K562 (cell line): ENCODE data around the gene FIBP. TPM values are rescaled to one million over a fixed set of nuclear protein-coding genes. Genes with fewer than 3 reads are reported as not detected.
A peak's percentile ranks its signal among the peaks of the same experiment; 100 is the strongest.

Experiments
- CC2D1A ChIP-seq: fragments of 450-650 bp; IDR thresholded peaks from 2 replicates; pipeline ENCODE4 v1.6.1; 2017; ENCODE audit warnings: mild to moderate bottlenecking
- HMG20B ChIP-seq: fragments of 250-450 bp; sonication (Bioruptor Pico); IDR thresholded peaks from 2 replicates; pipeline ENCODE4 v1.5.0; 2021; ENCODE audit warnings: mild to moderate bottlenecking
- YBX1 ChIP-seq: fragments of 450-650 bp; IDR thresholded peaks from 2 replicates; pipeline ENCODE4 v1.7.1; 2016; ENCODE audit warnings: mild to moderate bottlenecking
- ZNF589 ChIP-seq: fragments of 200-800 bp; sonication (Bioruptor generic); IDR thresholded peaks from 2 replicates; pipeline ENCODE4 v1.6.1; 2016; ENCODE audit warnings: low read depth, missing genetic modification characterization, missing compliant biosample characterization
- polyA plus RNA-seq, 8 experiments: library from polyadenylated mRNA; depleted of rRNA in 4 of 8; stranded (reverse) in 5 of 8; unstranded in 3 of 8; fragments of >200 nt; fragmentation: Nextera tagmentation in 2 of 8; fragmentation: Illumina TruSeq in 1 of 8; extraction: Ambion mirVana in 2 of 8; extraction: Trizol in 1 of 8; gene quantifications; 2 replicates each; pipeline versions ENCODE4 v1.2.1 to v1.2.3, GENCODE V29; 2011 to 2014; ENCODE audit warnings: inconsistent platforms in 1 of 8, missing spikeins in 1 of 8
- total RNA-seq, 7 experiments: library from RNA; depleted of rRNA in 6 of 7; stranded (reverse); fragments of >200 nt in 6 of 7; fragmentation: Illumina TruSeq in 2 of 7; extraction: Trizol in 2 of 7; gene quantifications; 2 replicates each; pipeline versions ENCODE4 v1.2.1 to v1.2.3, GENCODE V29; 2011 to 2021; ENCODE audit warnings: low replicate concordance in 1 of 7
- TF ChIP-seq, protein P1 (sequence below), 2 experiments: fragments of 250-450 bp in 1 of 2; fragments of 450-650 bp in 1 of 2; sonication (Bioruptor Pico) in 1 of 2; IDR thresholded peaks; 2 replicates each; pipeline versions ENCODE4 v1.6.1 to v1.8.0; 2016 to 2021; ENCODE audit warnings: mild to moderate bottlenecking in 2 of 2, moderate library complexity in 2 of 2, missing compliant biosample characterization in 1 of 2, missing genetic modification characterization in 1 of 2
- TF ChIP-seq, protein P2 (sequence below): fragments of 250-450 bp; sonication (Bioruptor Pico); IDR thresholded peaks from 2 replicates; pipeline ENCODE4 v1.5.0; 2020; ENCODE audit warnings: mild to moderate bottlenecking, borderline replicate concordance
- TF ChIP-seq, protein P3 (sequence below): sonication (generic); formaldehyde crosslinking; IDR thresholded peaks from 2 replicates; pipeline ENCODE4 v1.8.1; 2023; ENCODE audit warnings: mild to moderate bottlenecking, missing genetic modification reagents
- TF ChIP-seq, protein P4 (sequence below): conservative IDR thresholded peaks from 2 replicates; pipeline ENCODE4 v1.6.1; 2011; ENCODE audit warnings: low read depth, mild to moderate bottlenecking, low read length; ENCODE audit not compliant: control insufficient read depth
- TF ChIP-seq, protein P5 (sequence below), 2 experiments: fragments of 450-650 bp in 1 of 2; sonication (generic) in 1 of 2; formaldehyde crosslinking in 1 of 2; IDR thresholded peaks in 1 of 2; conservative IDR thresholded peaks in 1 of 2; 2 replicates each; pipeline versions ENCODE4 v1.6.1 to v1.8.1; 2016 to 2023; ENCODE audit warnings: mild to moderate bottlenecking in 2 of 2, moderate library complexity in 2 of 2, inconsistent platforms in 1 of 2, missing genetic modification reagents in 1 of 2
- TF ChIP-seq, protein P6 (sequence below): fragments of 250-450 bp; sonication (Bioruptor Pico); IDR thresholded peaks from 2 replicates; pipeline ENCODE4 v1.8.0; 2021; ENCODE audit warnings: mild to moderate bottlenecking, moderate library complexity

The FIBP gene
- total and polyA plus RNA-seq, 9 of the 15 experiments (the other 6 are each of a cell fraction or from before 2014, with no cell fraction given), result 41.2 to 79.2 (median 48.6) TPM

DNA sequence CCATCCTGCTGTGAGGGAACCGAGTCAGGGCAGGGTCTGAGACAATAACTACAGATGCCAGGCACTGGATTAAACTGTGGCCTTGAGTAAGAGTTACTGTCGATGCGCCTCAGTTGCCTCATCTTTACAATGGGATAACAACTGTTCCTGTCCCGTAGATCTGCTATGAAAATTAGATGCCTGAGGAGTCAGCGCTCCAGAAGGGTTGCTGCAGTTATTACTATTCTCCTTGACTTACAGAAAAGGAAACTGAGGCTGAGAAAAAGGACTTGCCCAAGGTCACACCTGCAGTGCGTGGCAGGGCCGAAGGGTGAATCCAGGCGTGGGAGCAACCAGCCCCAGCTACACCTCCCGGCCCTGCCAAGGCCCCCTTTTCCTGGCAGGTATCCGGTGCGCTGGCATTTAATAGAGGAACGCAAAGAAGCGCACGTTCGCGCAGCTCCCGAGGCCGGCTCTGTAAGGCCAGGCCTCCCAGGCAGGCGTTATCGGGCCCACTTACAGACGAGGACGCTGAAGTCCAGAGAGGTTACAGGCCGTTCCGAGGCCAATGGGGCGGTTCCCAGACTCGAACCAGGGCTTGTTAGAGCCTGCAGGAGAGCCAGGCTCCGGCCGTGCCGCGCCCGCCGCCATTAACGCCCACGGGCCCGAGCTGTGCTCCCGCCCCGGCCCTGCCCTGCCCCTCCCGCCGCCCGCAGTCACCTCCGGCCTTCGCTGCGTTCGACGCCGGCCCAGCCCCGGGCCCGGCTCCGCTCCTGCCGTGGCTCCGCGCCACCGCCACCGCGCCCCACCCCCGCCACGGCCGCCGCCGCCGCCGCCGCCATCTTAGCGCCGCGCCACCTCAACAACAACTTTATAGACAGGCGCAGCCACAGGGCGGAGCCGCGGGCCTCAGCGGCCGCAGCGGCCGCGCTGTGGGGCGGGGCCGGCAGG lies 30.2 kb upstream of the FIBP start, which contains the start of gene C11orf68 (continued):
- TF ChIP-seq, protein P1, sequence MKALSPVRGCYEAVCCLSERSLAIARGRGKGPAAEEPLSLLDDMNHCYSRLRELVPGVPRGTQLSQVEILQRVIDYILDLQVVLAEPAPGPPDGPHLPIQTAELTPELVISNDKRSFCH (CRISPR knock-in tag; IDR thresholded peaks at IDR 0.05), result no peak
- TF ChIP-seq, protein P1 (tag; IDR thresholded peaks at IDR 0.05), result 0 out of 2 replicates have a peak, but pooled peaks have one; percentile 40
- TF ChIP-seq YBX1, result no peak
- no peak for TF ChIP-seq CC2D1A
- TF ChIP-seq, protein P2, sequence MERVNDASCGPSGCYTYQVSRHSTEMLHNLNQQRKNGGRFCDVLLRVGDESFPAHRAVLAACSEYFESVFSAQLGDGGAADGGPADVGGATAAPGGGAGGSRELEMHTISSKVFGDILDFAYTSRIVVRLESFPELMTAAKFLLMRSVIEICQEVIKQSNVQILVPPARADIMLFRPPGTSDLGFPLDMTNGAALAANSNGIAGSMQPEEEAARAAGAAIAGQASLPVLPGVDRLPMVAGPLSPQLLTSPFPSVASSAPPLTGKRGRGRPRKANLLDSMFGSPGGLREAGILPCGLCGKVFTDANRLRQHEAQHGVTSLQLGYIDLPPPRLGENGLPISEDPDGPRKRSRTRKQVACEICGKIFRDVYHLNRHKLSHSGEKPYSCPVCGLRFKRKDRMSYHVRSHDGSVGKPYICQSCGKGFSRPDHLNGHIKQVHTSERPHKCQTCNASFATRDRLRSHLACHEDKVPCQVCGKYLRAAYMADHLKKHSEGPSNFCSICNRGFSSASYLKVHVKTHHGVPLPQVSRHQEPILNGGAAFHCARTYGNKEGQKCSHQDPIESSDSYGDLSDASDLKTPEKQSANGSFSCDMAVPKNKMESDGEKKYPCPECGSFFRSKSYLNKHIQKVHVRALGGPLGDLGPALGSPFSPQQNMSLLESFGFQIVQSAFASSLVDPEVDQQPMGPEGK (CRISPR knock-in tag), result no peak
- TF ChIP-seq, protein P3, sequence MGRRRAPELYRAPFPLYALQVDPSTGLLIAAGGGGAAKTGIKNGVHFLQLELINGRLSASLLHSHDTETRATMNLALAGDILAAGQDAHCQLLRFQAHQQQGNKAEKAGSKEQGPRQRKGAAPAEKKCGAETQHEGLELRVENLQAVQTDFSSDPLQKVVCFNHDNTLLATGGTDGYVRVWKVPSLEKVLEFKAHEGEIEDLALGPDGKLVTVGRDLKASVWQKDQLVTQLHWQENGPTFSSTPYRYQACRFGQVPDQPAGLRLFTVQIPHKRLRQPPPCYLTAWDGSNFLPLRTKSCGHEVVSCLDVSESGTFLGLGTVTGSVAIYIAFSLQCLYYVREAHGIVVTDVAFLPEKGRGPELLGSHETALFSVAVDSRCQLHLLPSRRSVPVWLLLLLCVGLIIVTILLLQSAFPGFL, result no peak
- TF ChIP-seq, protein P4, sequence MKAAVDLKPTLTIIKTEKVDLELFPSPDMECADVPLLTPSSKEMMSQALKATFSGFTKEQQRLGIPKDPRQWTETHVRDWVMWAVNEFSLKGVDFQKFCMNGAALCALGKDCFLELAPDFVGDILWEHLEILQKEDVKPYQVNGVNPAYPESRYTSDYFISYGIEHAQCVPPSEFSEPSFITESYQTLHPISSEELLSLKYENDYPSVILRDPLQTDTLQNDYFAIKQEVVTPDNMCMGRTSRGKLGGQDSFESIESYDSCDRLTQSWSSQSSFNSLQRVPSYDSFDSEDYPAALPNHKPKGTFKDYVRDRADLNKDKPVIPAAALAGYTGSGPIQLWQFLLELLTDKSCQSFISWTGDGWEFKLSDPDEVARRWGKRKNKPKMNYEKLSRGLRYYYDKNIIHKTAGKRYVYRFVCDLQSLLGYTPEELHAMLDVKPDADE, result peak; percentile 57
- TF ChIP-seq ZNF589 (CRISPR knock-in tag), result no peak
- TF ChIP-seq, protein P5, sequence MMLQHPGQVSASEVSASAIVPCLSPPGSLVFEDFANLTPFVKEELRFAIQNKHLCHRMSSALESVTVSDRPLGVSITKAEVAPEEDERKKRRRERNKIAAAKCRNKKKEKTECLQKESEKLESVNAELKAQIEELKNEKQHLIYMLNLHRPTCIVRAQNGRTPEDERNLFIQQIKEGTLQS (IDR thresholded peaks at IDR 0.05), result no peak
- TF ChIP-seq, protein P5 (CRISPR knock-in tag; conservative IDR thresholded peaks at IDR 0.05), result no peak
- TF ChIP-seq, protein P6, sequence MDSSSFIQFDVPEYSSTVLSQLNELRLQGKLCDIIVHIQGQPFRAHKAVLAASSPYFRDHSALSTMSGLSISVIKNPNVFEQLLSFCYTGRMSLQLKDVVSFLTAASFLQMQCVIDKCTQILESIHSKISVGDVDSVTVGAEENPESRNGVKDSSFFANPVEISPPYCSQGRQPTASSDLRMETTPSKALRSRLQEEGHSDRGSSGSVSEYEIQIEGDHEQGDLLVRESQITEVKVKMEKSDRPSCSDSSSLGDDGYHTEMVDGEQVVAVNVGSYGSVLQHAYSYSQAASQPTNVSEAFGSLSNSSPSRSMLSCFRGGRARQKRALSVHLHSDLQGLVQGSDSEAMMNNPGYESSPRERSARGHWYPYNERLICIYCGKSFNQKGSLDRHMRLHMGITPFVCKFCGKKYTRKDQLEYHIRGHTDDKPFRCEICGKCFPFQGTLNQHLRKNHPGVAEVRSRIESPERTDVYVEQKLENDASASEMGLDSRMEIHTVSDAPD (CRISPR knock-in tag), result no peak
- no peak for TF ChIP-seq HMG20B (CRISPR knock-in tag)
